ENCODE results near the gene CSF1R. TPM values are rescaled to one million over a fixed set of nuclear protein-coding genes. Genes with fewer than 3 reads are reported as not detected.

Gene CSF1R
- polyA plus RNA-seq, 1 donor from 2014 or later = not detected

DNA sequence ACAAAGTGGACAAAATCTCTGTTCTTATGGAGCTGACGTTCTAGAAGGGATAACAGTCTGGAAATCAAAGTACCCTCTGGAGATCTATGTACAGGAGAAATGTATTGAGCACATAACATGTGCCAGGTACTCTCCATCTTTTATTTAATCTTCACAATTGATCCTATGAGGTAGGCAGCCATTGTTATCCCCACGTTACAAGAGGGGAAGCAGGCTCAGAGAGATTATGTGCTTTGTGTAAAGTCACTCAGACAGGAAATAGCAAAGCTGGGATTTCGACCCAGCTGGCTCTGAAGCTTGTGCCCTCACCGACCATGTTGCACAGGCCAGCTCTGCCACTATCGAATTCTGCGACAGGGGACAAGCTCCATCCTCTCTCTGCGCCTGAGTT, 47.8 kb upstream of the CSF1R start:
- H3F3A ChIP-seq (ENCODE audit: insufficient read depth, low read length, poor library complexity, severe bottlenecking) = no peaks in the 10 kb centered on the region
- H3K36me3 ChIP-seq (ENCODE audit: insufficient read depth, low read length) = no peaks in the 10 kb centered on the region
- no peak overlapping the region for H3K9ac ChIP-seq (ENCODE audit: low read length)
- H3K27ac ChIP-seq (ENCODE audit: low read length) = no peak overlapping the region
- no peaks in the 10 kb centered on the region for H4K20me1 ChIP-seq (ENCODE audit: insufficient read depth)
- H3K9me3 ChIP-seq (ENCODE audit: low read length) = no peaks in the 10 kb centered on the region
- TF ChIP-seq, protein P1, sequence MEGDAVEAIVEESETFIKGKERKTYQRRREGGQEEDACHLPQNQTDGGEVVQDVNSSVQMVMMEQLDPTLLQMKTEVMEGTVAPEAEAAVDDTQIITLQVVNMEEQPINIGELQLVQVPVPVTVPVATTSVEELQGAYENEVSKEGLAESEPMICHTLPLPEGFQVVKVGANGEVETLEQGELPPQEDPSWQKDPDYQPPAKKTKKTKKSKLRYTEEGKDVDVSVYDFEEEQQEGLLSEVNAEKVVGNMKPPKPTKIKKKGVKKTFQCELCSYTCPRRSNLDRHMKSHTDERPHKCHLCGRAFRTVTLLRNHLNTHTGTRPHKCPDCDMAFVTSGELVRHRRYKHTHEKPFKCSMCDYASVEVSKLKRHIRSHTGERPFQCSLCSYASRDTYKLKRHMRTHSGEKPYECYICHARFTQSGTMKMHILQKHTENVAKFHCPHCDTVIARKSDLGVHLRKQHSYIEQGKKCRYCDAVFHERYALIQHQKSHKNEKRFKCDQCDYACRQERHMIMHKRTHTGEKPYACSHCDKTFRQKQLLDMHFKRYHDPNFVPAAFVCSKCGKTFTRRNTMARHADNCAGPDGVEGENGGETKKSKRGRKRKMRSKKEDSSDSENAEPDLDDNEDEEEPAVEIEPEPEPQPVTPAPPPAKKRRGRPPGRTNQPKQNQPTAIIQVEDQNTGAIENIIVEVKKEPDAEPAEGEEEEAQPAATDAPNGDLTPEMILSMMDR (IDR thresholded peaks at IDR 0.05; ENCODE audit: poor library complexity, severe bottlenecking) = no peak
- no peak for TF ChIP-seq TAF1 (IDR thresholded peaks at IDR 0.05; ENCODE audit: low read depth)
- TF ChIP-seq RAD21 (conservative IDR thresholded peaks at IDR 0.05) = no peak
- TF ChIP-seq POLR2AphosphoS5 (IDR thresholded peaks at IDR 0.05) = no peak
- no peak overlapping the region for H3K4me2 ChIP-seq (ENCODE audit: low read length)
- H3K4me3 ChIP-seq (ENCODE audit: low read length) = no peak overlapping the region
- no peaks in the 10 kb centered on the region for H3K27me3 ChIP-seq (ENCODE audit: insufficient read depth, low read depth, low read length)
- H3K9me2 ChIP-seq (ENCODE audit: insufficient read depth, low read length) = no peaks in the 10 kb centered on the region
- no peak overlapping the region for H2AFZ ChIP-seq (ENCODE audit: low read depth, low read length)
- no peaks in the 10 kb centered on the region for H3K79me2 ChIP-seq (replicated peaks; ENCODE audit: insufficient read depth, low read length)

DNA sequence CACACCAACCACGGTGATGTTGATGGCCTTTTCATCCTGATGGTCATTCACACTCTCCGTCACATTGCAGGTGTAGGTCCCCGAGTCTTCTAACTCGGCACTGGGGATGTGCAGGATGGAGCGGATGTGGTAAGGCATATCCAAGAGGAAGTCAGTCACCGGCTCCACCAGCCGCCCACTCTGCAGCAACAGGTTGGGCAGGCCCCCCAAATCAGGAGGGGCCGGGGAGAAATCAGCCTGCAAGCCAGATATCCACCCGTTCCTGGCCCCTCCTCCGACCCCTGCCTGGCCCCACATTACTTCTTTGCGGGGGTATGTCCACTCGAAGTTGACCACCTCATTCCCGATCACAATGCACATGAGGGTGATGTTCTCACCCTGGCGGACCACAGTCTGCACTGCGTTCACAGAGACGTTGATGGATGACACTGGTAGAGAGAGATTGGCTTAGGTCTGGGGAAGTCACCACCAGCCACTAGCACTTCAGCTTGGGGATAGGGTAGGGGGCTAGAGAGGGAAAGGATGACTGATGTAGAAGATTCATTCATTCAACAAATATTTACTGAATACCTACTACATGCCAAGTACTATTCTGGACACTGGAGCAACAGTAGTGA, 47.3 kb upstream of the CSF1R start:
- Histone ChIP-seq H3K9ac (ENCODE audit: low read length) (no peak overlapping the region), H3K36me3 (ENCODE audit: insufficient read depth, low read length) (no peaks in the 10 kb centered on the region), H3K9me3 (ENCODE audit: low read length) (no peaks in the 10 kb centered on the region), H2AFZ (ENCODE audit: low read depth, low read length) (no peak overlapping the region), H3K79me2 (replicated peaks; ENCODE audit: insufficient read depth, low read length) (no peaks in the 10 kb centered on the region), H3K27ac (ENCODE audit: low read length) (no peak overlapping the region), H3K4me3 (ENCODE audit: low read length) (no peak overlapping the region), H4K20me1 (ENCODE audit: insufficient read depth) (no peaks in the 10 kb centered on the region), H3K9me2 (ENCODE audit: insufficient read depth, low read length) (no peaks in the 10 kb centered on the region), H3F3A (ENCODE audit: insufficient read depth, low read length, poor library complexity, severe bottlenecking) (no peaks in the 10 kb centered on the region), H3K4me2 (ENCODE audit: low read length) (no peak overlapping the region), H3K27me3 (ENCODE audit: insufficient read depth, low read depth, low read length) (no peaks in the 10 kb centered on the region)
- no peak for TF ChIP-seq SMC3 (conservative IDR thresholded peaks at IDR 0.05; ENCODE audit: poor library complexity)
- TF ChIP-seq MXI1 (conservative IDR thresholded peaks at IDR 0.05; ENCODE audit: poor library complexity, severe bottlenecking) = no peak
- TF ChIP-seq POLR2AphosphoS5 (IDR thresholded peaks at IDR 0.05) = no peak
- TF ChIP-seq, protein P1 (IDR thresholded peaks at IDR 0.05; ENCODE audit: poor library complexity, severe bottlenecking) = no peak
- no peak for TF ChIP-seq RAD21 (conservative IDR thresholded peaks at IDR 0.05)
- TF ChIP-seq EP300 (conservative IDR thresholded peaks at IDR 0.05; ENCODE audit: poor library complexity, severe bottlenecking) = no peak
- TF ChIP-seq EZH2 (IDR thresholded peaks at IDR 0.05; ENCODE audit: borderline replicate concordance, insufficient read depth, low read length, poor library complexity, severe bottlenecking) = no peak
- TF ChIP-seq TAF1 (IDR thresholded peaks at IDR 0.05; ENCODE audit: low read depth) = no peak
- TF ChIP-seq, protein P2, sequence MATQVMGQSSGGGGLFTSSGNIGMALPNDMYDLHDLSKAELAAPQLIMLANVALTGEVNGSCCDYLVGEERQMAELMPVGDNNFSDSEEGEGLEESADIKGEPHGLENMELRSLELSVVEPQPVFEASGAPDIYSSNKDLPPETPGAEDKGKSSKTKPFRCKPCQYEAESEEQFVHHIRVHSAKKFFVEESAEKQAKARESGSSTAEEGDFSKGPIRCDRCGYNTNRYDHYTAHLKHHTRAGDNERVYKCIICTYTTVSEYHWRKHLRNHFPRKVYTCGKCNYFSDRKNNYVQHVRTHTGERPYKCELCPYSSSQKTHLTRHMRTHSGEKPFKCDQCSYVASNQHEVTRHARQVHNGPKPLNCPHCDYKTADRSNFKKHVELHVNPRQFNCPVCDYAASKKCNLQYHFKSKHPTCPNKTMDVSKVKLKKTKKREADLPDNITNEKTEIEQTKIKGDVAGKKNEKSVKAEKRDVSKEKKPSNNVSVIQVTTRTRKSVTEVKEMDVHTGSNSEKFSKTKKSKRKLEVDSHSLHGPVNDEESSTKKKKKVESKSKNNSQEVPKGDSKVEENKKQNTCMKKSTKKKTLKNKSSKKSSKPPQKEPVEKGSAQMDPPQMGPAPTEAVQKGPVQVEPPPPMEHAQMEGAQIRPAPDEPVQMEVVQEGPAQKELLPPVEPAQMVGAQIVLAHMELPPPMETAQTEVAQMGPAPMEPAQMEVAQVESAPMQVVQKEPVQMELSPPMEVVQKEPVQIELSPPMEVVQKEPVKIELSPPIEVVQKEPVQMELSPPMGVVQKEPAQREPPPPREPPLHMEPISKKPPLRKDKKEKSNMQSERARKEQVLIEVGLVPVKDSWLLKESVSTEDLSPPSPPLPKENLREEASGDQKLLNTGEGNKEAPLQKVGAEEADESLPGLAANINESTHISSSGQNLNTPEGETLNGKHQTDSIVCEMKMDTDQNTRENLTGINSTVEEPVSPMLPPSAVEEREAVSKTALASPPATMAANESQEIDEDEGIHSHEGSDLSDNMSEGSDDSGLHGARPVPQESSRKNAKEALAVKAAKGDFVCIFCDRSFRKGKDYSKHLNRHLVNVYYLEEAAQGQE (IDR thresholded peaks at IDR 0.05; ENCODE audit: borderline replicate concordance) = no peak

Measured in neural cell (in vitro differentiated cells).